GM23248 (cell line): ENCODE data around the gene C4A. TPM values are rescaled to one million over a fixed set of nuclear protein-coding genes. Genes with fewer than 3 reads are reported as not detected.
"Not testable (repeated sequence)": the region's sequence is repeated elsewhere in the genome, so short reads cannot be mapped to it uniquely, and the experiment has no call there.

Experiments used
- DNase-seq: peaks from one replicate; pipeline ENCODE4 v3.0.0-alpha.2; 2015
- H2AFZ ChIP-seq: fragments of 200-600 bp; sonication (generic); 2 replicates; pipeline ENCODE4 v1.6.1; 2016; ENCODE audit warnings: antibody characterized with exemption
- H3F3A ChIP-seq: fragments of 200-600 bp; sonication (generic); 2 replicates; pipeline ENCODE4 v1.6.1; 2016; ENCODE audit warnings: mild to moderate bottlenecking, antibody characterized with exemption, mixed run types; ENCODE audit not compliant: insufficient read depth
- H3K27ac ChIP-seq: fragments of 200-600 bp; sonication (generic); 2 replicates; pipeline ENCODE4 v1.5.1; 2016; ENCODE audit warnings: mild to moderate bottlenecking
- H3K27me3 ChIP-seq: fragments of 200-600 bp; sonication (generic); replicated peaks from 2 replicates; pipeline ENCODE4 v1.6.1; 2016; ENCODE audit warnings: mild to moderate bottlenecking; ENCODE audit not compliant: insufficient read depth
- H3K36me3 ChIP-seq: fragments of 200-600 bp; sonication (generic); 2 replicates; pipeline ENCODE4 v1.6.1; 2016; ENCODE audit warnings: low read depth, mild to moderate bottlenecking
- H3K4me1 ChIP-seq: fragments of 200-600 bp; sonication (generic); 2 replicates; pipeline ENCODE4 v1.6.1; 2016; ENCODE audit warnings: mild to moderate bottlenecking; ENCODE audit not compliant: insufficient read depth
- H3K4me2 ChIP-seq: fragments of 200-600 bp; sonication (generic); one replicate; pipeline ENCODE4 v1.6.1; 2016; ENCODE audit warnings: mild to moderate bottlenecking; ENCODE audit not compliant: unreplicated experiment
- H3K4me3 ChIP-seq: fragments of 200-600 bp; sonication (generic); 2 replicates; pipeline ENCODE4 v1.5.1; 2016; ENCODE audit warnings: mild to moderate bottlenecking
- H3K79me2 ChIP-seq: fragments of 200-600 bp; sonication (generic); 2 replicates; pipeline ENCODE4 v1.6.1; 2016; ENCODE audit warnings: mild to moderate bottlenecking; ENCODE audit not compliant: insufficient read depth
- H3K9ac ChIP-seq: fragments of 200-600 bp; sonication (generic); 2 replicates; pipeline ENCODE4 v1.6.1; 2016; ENCODE audit warnings: mild to moderate bottlenecking
- H3K9me2 ChIP-seq: fragments of 200-600 bp; sonication (generic); 2 replicates; pipeline ENCODE4 v1.6.1; 2016; ENCODE audit warnings: mixed run types, mild to moderate bottlenecking, moderate library complexity; ENCODE audit not compliant: insufficient read depth
- H3K9me3 ChIP-seq: fragments of 200-600 bp; sonication (generic); one replicate; pipeline ENCODE4 v1.6.1; 2017; ENCODE audit warnings: low read depth
- H4K20me1 ChIP-seq: fragments of 200-600 bp; sonication (generic); 2 replicates; pipeline ENCODE4 v1.6.0; 2016; ENCODE audit not compliant: insufficient read depth
- EZH2 ChIP-seq: fragments of 200-600 bp; sonication (generic); IDR thresholded peaks from 2 replicates; pipeline ENCODE4 v1.6.1; 2018; ENCODE audit warnings: antibody characterized with exemption, mild to moderate bottlenecking; ENCODE audit not compliant: insufficient read depth, poor library complexity, severe bottlenecking
- EZH2phosphoT487 ChIP-seq: fragments of 200-600 bp; sonication (generic); IDR thresholded peaks from 2 replicates; pipeline ENCODE4 v1.6.1; 2018; ENCODE audit warnings: antibody characterized with exemption, moderate library complexity, mild to moderate bottlenecking, low read depth; ENCODE audit not compliant: insufficient read depth
- WGBS, 2 experiments: methylation state at CpG; one replicate each; pipeline ENCODE4 v1.1.6; 2015 to 2017; ENCODE audit warnings: low lambda C conversion rate in 2 of 2, low coverage in 1 of 2; ENCODE audit errors: missing lambda C conversion rate in 2 of 2; 5-methylcytosine and 5-hydroxymethylcytosine counted together
- in situ Hi-C: fragments of 300-500 bp; cut with MboI; formaldehyde crosslinking; loops from 2 replicates; pipeline ENCODE4 v1.15.0; 2020
- polyA plus RNA-seq: library from polyadenylated mRNA; unstranded; fragments of >200 nt; fragmentation: Nextera tagmentation; extraction: Ambion mirVana; gene quantifications from 2 replicates; pipeline ENCODE4 v1.2.1, GENCODE V29; 2016
- total RNA-seq: library from RNA; depleted of rRNA; stranded (reverse); fragments of >200 nt; shearing (Covaris generic); gene quantifications from 2 replicates; pipeline ENCODE4 v1.2.3, GENCODE V29; 2014

Gene C4A
- total and polyA plus RNA-seq, 2 experiments from 2014 or later = 2.4 to 5.3 TPM

DNA sequence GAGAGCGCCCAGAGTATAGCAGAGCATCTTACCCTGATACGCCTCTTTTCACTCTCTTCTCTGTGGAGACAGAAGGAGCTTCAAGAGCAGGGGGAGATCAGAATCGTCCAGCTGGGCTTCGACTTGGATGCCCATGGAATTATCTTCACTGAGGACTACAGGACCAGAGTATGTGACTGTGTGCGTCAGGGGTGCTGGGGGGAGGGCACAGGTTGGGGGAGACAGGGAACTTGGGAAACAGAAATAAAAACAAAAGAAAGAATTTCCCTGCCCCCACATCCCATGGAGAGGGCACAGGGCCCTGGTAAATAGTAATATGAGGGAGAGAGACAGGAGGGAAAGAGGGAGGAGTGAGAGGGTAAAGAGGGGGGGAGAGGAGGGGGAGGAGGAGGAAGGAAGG is 3.0 kb upstream of the C4A start:
- Histone ChIP-seq H4K20me1 (no peaks in the 10 kb centered on the region), H3K79me2 (peaks cover 24% of the 10 kb centered on the region), H3K9me2 (no peaks in the 10 kb centered on the region), H3K4me3 (no peak overlapping the region), H3K9me3 (no peaks in the 10 kb centered on the region), H3F3A (no peaks in the 10 kb centered on the region), H3K9ac (no peak overlapping the region), H3K27me3 (no peaks in the 10 kb centered on the region), H2AFZ (no peak overlapping the region), H3K27ac (no peak overlapping the region), H3K36me3 (peaks cover 11% of the 10 kb centered on the region; the same call in 1 of the 2 replicates), H3K4me2 (no peak overlapping the region), H3K4me1 (no peaks in the 10 kb centered on the region)
- TF ChIP-seq EZH2 = no peak
- no peak for TF ChIP-seq EZH2phosphoT487
- 86 to 89% methylated on average over 5 of the region's 5 CpGs for WGBS, 2 experiments
- in situ Hi-C loops = no loop called here
- no peak for DNase-seq

DNA sequence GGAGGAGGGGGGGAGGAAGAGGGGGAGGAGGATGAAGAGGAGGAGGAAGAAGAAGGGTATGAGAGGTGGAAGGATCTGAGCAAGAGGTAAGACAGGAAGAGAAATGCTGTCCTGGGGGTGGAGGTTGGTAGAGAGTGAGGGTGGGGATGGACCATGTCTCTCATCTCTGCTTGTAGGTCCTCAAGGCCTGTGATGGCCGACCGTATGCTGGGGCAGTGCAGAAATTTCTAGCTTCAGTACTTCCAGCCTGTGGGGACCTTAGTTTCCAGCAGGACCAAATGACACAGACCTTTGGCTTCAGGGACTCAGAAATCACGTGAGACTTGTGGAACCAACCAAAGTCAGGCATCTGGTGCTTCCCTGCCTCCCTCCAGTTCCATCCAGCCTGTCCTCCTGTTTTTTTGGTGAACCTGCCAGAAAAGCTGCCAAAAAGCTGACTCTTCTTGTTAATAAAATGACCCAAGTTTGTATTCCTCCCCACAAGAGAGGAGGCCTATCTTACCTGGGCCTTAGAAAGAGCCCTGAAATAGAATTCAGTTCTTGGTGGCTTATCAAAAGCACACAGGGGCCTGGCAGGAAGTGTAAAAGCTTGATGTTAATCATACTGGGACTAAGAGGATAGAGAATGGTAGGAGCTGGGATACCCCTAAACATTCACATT is 2.5 kb upstream of the C4A start:
- Histone ChIP-seq H3K27ac (no peak overlapping the region), H3K9ac (no peak overlapping the region), H3K4me3 (no peak overlapping the region), H3F3A (no peaks in the 10 kb centered on the region), H3K27me3 (no peaks in the 10 kb centered on the region), H2AFZ (no peak overlapping the region), H3K9me3 (no peaks in the 10 kb centered on the region), H4K20me1 (no peaks in the 10 kb centered on the region), H3K4me1 (no peaks in the 10 kb centered on the region), H3K4me2 (no peak overlapping the region), H3K9me2 (no peaks in the 10 kb centered on the region), H3K79me2 (peaks cover 19% of the 10 kb centered on the region), H3K36me3 (peaks cover 11% of the 10 kb centered on the region; the same call in 1 of the 2 replicates)
- in situ Hi-C loops = no loop called here
- WGBS, 2 experiments = 97 to 100% methylated on average over 3 of the region's 3 CpGs
- TF ChIP-seq EZH2 (no peak), EZH2phosphoT487 (no peak)
- no peak for DNase-seq

GRCh38 chr6:31980195-31980876 is 1.5 kb upstream of the C4A start:
- H3K4me3 ChIP-seq, H3K4me2 ChIP-seq, in situ Hi-C loops, DNase-seq, H3K27ac ChIP-seq, H3K79me2 ChIP-seq, H3K4me1 ChIP-seq, H3K9me3 ChIP-seq, H4K20me1 ChIP-seq, H2AFZ ChIP-seq, H3K9ac ChIP-seq, H3K9me2 ChIP-seq, H3F3A ChIP-seq, H3K27me3 ChIP-seq: not testable (repeated sequence)
- H3K36me3 ChIP-seq = peaks cover 11% of the 10 kb centered on the region; the same call in 1 of the 2 replicates
- WGBS, 2 experiments = 90 to 94% methylated on average over 13 of the region's 13 CpGs

- H3K9me2 ChIP-seq, DNase-seq, H3K4me1 ChIP-seq, H3K9me3 ChIP-seq, H3K4me3 ChIP-seq, H3K4me2 ChIP-seq, H3K9ac ChIP-seq, H3K79me2 ChIP-seq, in situ Hi-C loops, H2AFZ ChIP-seq, H3K27me3 ChIP-seq, H3K27ac ChIP-seq, H3F3A ChIP-seq, H4K20me1 ChIP-seq: not testable (repeated sequence)
- WGBS, 2 experiments = no CpG with 5 or more reads among the region's 5 CpGs
- H3K36me3 ChIP-seq = peaks cover 11% of the 10 kb centered on the region; the same call in 1 of the 2 replicates
These were observed 859 bp upstream of the C4A start for GRCh38 chr6:31980998-31981397.

DNA sequence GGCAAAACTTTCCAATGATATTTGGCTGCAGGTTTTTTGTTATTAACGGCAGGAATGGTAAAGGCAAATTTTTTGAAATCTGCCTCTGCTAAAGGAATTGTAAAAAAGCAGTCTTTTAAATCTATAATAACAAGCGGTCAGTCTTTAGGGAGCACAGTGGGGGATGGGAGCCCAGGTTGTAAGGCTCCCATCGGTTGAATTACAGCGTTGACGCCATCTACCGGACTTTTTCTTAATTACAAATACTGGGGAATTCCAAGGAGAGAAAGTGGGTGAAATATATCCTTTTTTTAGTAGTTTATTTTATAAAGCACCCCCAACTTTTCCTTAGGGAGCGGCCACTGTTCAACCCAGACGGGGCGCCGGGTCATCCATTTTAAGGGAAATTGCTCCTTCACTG is 7.5 kb downstream of the C4A start:
- DNase-seq, H3K36me3 ChIP-seq, H2AFZ ChIP-seq, H3K9ac ChIP-seq, H4K20me1 ChIP-seq, H3K9me2 ChIP-seq, H3K4me2 ChIP-seq, H3K4me3 ChIP-seq, H3K9me3 ChIP-seq, in situ Hi-C loops, H3K27me3 ChIP-seq, H3F3A ChIP-seq, H3K4me1 ChIP-seq, H3K27ac ChIP-seq, H3K79me2 ChIP-seq: not testable (repeated sequence)
- no CpG with 5 or more reads among the region's 10 CpGs for whole genome bisulfite sequencing, 2 experiments

DNA sequence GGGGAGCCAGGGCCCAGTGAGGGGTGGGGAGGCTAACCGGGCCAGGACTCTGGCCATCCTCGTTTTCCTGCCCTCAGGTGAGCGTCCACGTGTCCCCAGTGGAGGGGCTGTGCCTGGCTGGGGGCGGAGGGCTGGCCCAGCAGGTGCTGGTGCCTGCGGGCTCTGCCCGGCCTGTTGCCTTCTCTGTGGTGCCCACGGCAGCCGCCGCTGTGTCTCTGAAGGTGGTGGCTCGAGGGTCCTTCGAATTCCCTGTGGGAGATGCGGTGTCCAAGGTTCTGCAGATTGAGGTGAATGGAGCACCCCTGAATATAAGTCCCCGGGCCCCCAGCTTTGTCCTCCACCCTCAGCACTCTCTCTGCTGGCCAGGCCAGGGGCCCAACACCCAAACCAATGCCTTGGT is 12.6 kb downstream of the C4A start:
- H3K4me3 ChIP-seq, H3K4me2 ChIP-seq, H3K9ac ChIP-seq, in situ Hi-C loops, H3K79me2 ChIP-seq, DNase-seq, H3K36me3 ChIP-seq, H3K9me2 ChIP-seq, H3K27ac ChIP-seq, H3F3A ChIP-seq, H3K27me3 ChIP-seq, H3K4me1 ChIP-seq, H4K20me1 ChIP-seq, H3K9me3 ChIP-seq, H2AFZ ChIP-seq: not testable (repeated sequence)
- 88 to 90% methylated on average over 9 of the region's 14 CpGs for WGBS, 2 experiments

DNA sequence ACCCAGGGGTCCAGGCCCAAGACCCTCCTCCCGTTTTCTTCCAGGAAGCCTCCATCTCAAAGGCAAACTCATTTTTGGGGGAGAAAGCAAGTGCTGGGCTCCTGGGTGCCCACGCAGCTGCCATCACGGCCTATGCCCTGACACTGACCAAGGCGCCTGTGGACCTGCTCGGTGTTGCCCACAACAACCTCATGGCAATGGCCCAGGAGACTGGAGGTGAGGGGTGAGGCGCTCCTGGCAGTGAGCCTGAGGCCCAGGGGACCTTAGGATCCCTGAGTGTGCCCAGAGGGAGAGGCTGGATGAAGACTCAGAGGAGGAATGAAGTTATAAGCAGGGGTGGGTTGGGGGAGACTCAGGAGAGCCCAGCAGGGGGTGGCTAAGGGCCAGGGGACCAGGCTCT is 14.5 kb downstream of the C4A start:
- H3F3A ChIP-seq, H3K9me2 ChIP-seq, H4K20me1 ChIP-seq, H3K9ac ChIP-seq, DNase-seq, H3K4me1 ChIP-seq, H3K27me3 ChIP-seq, H3K36me3 ChIP-seq, H3K27ac ChIP-seq, H3K4me3 ChIP-seq, H3K4me2 ChIP-seq, H2AFZ ChIP-seq, H3K9me3 ChIP-seq, H3K79me2 ChIP-seq, in situ Hi-C loops: not testable (repeated sequence)
- 71 to 77% methylated on average over 6 of the region's 6 CpGs for WGBS, 2 experiments
